DMS 273 treated with DMSO at 0.1 percent for 48 hours (cell line): ENCODE measurements around the gene SNX6.
"Not testable (repeated sequence)": the region's sequence is repeated elsewhere in the genome, so short reads cannot be mapped to it uniquely, and the experiment has no call there.

Source experiments
- DNase-seq: peaks from one replicate; lab custom pipeline; 2025; lab: John Stamatoyannopoulos, UW

The SNX6 gene

DNA sequence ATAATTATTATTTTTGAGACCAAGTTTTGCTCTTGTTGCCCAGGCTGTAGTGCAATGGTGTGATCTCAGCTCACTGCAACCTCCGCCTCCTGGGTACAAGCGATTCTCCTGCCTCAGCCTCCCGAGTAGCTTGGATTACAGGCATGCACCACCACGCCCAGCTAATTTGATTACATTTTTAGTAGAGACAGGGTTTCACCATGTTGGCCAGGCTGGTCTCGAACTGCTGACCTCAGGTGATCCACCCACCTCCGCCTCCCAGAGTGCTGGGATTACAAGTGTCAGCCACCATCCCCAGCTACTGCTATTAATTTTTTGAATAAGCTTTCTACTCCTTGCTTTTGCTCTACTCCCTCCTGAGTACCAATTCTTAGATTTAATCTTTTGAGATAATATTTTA, 108.9 kb downstream of the SNX6 start:
- not testable (repeated sequence) for DNase-seq

DNA sequence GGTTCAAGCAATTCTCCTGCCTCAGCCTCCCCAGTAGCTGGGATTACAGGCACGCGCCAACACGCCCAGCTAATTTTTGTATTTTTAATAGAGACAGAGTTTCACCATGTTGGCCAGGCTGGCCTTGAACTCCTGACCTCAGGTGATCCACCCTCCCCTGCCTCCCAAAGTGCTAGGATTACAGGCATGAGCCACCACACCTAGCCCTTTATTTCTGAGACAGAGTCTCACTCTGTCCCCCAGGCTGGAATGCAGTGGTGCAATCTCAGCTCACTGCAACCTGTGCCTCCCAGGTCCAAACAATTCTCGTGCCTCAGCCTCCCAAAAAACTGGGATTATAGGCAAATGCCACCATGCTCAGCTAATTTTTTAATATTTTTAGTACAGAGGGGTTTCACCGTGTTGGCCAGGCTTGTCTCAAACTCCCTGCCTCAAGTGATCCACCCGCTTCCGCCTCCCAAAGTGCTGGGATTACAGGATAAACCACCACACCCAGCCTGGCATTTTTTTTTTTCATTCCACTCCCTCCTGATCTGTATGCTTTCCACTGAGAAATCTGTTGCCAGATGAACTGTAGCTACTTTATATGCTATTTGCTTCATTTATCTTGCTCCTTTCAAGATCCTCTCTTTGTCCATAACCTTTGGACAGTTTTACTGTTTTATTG, 109.5 kb downstream of the SNX6 start:
- DNase-seq = not testable (repeated sequence)
